Measurements from ENCODE around the gene RYK.
"Not testable (repeated sequence)": the region's sequence is repeated elsewhere in the genome, so short reads cannot be mapped to it uniquely, and the experiment has no call there.

RYK gene

GRCh38 chr3:134205451-134205850 is 45.2 kb downstream of the RYK start:
- no peak for TF ChIP-seq CTCF (conservative IDR thresholded peaks at IDR 0.05; ENCODE audit: control insufficient read depth, insufficient read depth, low read depth, low read length)

GRCh38 chr3:134201201-134202130 is 49.2 kb downstream of the RYK start:
- H3K4me3 ChIP-seq (ENCODE audit: control insufficient read depth, low read depth, low read length) = no peak overlapping the region
- TF ChIP-seq CTCF (conservative IDR thresholded peaks at IDR 0.05; ENCODE audit: control insufficient read depth, insufficient read depth, low read depth, low read length) = no peak
- DNase-seq (ENCODE audit: low read depth) = peak; percentile 89

More at GRCh38 chr3:134205451-134205850, 45.2 kb downstream of the RYK start:
- H3K4me3 ChIP-seq (ENCODE audit: control insufficient read depth, low read depth, low read length) = no peak overlapping the region
- DNase-seq (ENCODE audit: low read depth) = no peak

GRCh38 chr3:134199880-134200279 is 50.8 kb downstream of the RYK start:
- DNase-seq (ENCODE audit: low read depth) = not testable (repeated sequence)

GRCh38 chr3:134199240-134199639 is 51.4 kb downstream of the RYK start:
- TF ChIP-seq CTCF (conservative IDR thresholded peaks at IDR 0.05; ENCODE audit: control insufficient read depth, insufficient read depth, low read depth, low read length) = no peak
- no peak overlapping the region for H3K4me3 ChIP-seq (ENCODE audit: control insufficient read depth, low read depth, low read length)
- DNase-seq (ENCODE audit: low read depth) = no peak

More at GRCh38 chr3:134199880-134200279, 50.8 kb downstream of the RYK start:
- not testable (repeated sequence) for H3K4me3 ChIP-seq (ENCODE audit: control insufficient read depth, low read depth, low read length)

DNA sequence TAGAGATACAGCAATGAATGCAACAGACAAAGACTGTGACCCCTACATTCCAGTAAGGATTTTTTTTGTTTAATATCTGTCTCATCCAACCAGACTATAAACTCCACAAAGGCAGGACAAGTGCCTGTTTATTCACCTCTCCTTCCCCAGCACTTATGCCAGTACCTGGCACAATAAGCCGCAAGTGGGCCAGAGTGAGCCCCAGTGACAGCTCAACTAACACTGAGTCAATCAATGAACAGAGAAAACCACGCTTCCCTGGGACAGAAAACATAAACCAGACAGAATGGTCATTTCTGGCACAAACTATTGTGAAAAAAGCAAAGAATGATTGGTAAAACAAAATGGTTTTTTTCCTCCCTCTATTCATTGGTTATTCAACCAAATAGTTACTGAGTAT is 52.2 kb downstream of the RYK start:
- DNase-seq (ENCODE audit: low read depth) = no peak
- TF ChIP-seq CTCF (conservative IDR thresholded peaks at IDR 0.05; ENCODE audit: control insufficient read depth, insufficient read depth, low read depth, low read length) = no peak
- H3K4me3 ChIP-seq (ENCODE audit: control insufficient read depth, low read depth, low read length) = no peak overlapping the region

GRCh38 chr3:134197681-134198261 is 52.9 kb downstream of the RYK start:
- H3K4me3 ChIP-seq (ENCODE audit: control insufficient read depth, low read depth, low read length) = no peak overlapping the region
- peak; percentile 81 for DNase-seq (ENCODE audit: low read depth)
- peak; percentile 84 for TF ChIP-seq CTCF (conservative IDR thresholded peaks at IDR 0.05; ENCODE audit: control insufficient read depth, insufficient read depth, low read depth, low read length)

DNA sequence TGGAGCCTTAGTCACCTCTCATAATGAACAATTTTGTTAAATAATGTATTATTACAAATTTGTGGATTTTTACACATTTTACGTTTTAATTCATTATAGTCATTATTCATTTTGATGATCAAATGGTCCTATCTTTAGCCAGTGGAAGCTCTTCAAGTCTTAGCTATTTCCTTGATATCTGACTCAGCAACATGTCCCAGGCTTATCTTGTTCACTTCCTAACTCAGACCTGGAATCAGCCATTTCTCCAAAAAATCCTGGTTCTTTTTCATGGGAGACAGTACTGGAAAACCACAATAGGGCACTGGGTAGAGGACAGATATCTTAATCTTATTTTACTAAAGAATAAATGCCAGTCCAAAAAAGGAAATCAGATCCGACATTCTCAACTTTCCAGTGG is 56.4 kb downstream of the RYK start:
- no peak overlapping the region for H3K4me3 ChIP-seq (ENCODE audit: control insufficient read depth, low read depth, low read length)
- no peak for DNase-seq (ENCODE audit: low read depth)
- no peak for TF ChIP-seq CTCF (conservative IDR thresholded peaks at IDR 0.05; ENCODE audit: control insufficient read depth, insufficient read depth, low read depth, low read length)

Measured in fibroblast of mammary gland (primary cell).